ENCODE measurements around the gene KANK2.
"Not testable (repeated sequence)": the region's sequence is repeated elsewhere in the genome, so short reads cannot be mapped to it uniquely, and the experiment has no call there.

Gene KANK2

DNA sequence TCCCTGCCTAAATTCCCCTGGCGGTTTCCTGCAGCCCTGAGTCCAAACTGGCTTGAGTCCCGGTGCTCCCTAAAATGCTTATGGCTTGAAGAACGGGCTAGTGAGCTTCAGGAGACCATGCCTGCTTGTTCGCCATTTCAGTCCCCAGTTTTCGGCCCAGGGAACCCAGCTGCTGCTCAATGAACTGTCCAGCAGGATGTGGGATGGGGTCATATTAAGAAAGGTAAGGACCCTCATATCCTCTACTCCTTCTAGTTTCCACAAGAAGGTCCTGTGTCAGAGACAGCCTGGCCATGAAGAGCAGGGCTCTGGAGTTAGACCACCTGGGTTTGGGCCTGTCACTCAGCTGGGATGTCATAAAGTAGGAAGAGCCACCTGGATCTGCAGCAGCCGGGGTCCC, 24.8 kb downstream of the KANK2 start:
- DNase-seq (ENCODE audit: low read depth in 2 of 2): no peak

DNA sequence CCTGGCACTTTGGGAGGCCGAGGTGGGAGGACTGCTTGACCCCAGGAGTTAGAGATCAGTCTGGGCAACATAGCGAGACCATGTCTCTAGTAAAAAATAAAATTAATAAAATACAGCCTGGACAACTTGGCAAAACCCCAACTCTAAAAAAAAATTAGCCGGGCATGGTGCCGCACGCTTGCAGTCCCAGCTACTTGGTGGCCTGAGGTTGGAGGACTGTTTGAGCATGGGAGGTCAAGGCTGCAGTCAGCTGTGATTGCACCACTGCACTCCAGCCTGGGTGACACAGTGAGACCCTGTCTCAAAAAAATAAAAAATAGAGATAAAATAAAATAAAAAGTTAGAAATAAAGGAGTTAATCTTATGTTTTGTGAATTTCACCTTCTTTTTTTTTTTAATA, 26.2 kb downstream of the KANK2 start:
- no peak for DNase-seq (ENCODE audit: low read depth in 2 of 2)

DNA sequence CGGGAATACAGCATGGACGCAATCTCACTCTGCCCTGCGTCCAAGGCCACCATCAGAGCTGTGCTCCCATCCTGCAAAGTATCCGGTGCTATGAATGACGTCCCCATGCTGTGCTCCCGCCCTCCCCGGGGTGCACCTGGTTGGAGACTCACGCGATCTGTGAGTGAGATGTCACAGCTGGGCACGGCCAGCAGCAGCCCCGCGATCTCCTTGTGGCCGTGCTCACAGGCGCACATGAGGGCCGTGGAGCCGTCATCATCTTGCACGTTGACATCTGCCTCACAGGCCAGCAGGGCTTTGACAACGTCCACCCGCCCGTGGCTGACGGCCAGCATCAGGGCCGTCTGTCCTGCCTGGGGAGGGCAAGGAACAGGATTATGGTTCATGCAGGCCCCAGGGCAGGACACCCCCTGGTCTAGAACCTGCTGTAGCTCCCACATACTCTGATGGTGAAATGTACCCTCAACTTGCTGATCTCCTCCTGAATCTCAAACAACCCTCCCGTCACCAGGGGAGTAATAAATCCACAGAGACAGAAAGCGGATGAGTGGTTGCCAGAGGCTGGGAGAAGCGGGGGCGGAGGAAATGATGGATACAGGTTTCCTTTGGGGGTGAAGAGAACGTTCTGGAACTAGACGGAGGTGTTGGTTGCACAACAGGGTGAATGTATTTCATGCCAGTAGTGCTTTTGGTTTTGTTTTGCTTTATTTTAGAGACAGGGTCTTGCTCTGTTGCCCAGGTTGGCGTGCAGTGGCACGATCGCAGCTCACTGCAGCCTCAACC, 27.3 kb downstream of the KANK2 start:
- no peak for DNase-seq (ENCODE audit: low read depth in 2 of 2)

DNA sequence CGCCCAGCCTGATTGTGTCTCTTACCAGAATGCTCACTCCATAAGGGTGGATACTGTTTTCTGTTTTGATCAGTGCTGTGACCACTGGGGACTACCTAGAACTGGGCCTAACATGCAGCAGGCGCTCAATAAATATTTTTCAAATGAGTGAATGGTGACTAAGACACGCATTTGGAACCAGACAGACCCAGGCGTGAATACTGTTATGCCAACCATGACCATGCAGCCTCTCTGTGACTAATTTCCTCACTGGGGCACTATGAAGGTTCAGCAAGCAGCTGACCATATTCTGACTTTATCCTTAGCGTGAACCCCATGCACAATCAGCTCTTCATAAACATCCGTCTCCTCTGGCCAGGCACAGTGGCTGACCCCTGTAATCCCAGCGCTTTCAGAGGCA, 28.8 kb downstream of the KANK2 start:
- DNase-seq (ENCODE audit: low read depth in 2 of 2): no peak

DNA sequence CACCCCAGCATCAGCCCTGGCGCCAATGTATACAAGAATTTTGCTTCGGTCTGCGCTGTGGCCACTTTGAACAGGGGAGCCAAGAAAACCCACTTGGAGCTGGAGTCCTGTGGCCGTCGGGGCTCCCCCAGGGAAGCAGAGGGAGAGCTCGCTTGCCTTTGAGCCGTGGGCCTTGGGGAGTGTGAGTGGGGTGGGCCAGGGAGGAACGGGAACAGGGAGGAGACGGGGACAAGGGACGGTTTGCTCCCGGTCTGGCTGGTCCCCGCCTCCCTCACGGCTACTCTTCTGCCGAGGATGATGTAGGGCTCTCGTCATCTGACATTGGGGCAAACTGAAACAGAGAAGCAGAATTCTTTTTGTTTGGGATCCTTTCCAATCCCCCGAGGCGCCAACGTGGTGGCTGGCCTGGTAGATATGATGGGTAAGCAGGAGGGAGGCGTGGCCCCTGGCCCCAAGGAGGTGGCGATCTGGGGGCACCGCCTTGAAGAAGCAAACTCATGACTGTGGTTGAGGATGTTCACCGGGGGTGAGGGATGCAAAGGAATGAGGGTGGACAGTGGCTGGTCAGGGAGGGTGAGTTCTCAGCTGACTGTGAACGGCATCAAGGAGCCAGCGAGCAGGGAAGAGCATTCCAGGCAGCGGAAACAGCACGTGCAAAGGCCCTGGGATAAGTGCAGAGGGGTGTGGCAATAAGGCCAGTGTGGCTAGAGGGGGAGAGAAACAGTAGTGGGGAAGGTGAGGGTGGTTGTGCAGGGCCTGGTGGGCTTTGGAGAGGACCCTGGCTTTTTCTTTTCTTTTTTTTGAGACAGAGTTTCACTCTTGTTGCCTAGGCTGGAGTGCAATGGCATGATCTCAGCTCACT, 30.8 kb downstream of the KANK2 start:
- no peak for DNase-seq (ENCODE audit: low read depth in 2 of 2)

DNA sequence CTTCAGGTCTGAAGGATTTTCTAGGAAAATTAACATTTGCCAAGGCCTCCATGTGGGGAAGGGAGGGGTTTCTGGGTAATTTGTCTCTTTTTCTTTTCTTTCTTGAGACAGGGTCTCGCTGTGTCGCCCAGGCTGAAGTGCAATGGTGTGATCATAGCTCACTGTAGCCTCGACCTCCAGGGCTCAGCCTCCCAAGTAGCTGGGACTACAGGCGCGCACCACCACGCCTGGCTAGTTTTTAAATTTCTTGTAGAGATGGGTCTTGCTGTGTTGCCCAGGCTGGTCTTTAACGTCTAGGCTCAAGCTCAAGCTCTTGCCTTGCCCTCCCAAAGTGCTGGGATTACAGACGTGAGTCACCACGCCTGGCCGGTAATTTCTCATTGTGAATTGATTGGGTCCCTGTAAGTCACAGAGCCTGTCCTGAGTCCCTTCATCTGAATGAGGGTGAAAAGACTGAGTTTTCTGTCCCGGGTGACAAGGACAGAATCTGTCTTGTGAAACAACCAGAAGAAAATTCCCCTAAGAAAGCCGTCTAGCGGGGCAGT, 31.8 kb downstream of the KANK2 start:
- no peak for DNase-seq (ENCODE audit: low read depth in 2 of 2)

DNA sequence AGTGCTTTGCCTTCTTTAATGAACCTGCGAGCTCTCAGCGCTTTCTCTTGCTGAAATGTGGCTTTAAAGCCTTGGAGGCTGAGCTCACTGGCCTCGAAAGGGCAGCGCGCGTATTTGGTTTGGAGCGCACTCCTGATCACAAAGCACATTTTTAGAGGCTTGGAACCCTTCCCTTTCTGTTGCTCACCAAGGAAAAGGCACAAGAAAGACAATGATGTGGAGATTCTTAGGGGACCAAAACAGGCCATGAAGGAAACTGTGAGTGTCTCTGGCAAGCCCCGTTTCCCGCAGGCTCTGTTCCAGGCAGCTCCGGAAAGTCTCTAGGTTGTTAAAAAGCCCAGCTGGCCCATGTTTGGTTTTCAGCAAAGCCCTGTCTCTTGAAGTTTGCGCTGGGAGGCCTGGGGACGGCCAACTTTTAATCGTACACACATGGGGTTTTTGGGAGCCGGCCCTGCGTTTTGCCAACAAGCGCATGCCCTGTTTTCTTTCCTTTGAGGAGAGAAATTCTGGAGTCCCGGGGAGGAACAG, 32.4 kb downstream of the KANK2 start:
- no peak for DNase-seq (ENCODE audit: low read depth in 2 of 2)

DNA sequence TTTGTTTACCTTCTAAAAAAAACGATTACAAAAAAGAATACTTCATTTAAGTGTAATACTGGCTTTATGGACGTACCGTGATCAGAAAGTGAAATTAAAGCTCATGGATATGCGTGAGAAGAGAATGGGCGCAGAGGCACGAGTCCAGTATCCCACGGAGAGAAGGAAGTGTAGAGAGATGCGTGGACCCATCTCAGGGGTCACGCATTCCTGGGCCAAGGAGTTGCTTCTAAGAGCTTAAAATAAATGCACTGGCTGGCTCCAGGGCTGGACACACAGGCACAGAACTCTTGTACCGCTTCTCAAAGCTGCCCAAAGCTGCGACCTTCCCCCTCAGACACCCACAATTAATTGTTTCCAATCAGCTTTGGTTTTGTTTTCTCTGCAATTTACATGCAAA, 33.0 kb downstream of the KANK2 start:
- no peak for DNase-seq (ENCODE audit: low read depth in 2 of 2)

DNA sequence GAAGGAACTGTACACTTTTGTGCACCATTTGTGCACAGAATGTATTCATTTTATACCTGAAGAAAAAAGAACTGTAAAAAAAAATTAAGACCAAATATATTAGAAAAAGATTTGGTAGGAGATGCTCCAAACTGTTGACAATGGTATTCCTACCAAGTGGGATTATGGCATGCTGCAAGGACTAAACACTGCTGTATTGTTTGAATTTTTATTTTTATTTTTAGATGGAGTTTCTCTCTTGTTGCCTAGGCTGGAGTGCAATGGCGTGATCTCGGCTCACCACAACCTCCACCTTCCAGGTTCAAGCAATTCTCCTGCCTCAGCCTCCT, 36.9 kb downstream of the KANK2 start:
- DNase-seq (ENCODE audit: low read depth in 2 of 2): not testable (repeated sequence)

DNA sequence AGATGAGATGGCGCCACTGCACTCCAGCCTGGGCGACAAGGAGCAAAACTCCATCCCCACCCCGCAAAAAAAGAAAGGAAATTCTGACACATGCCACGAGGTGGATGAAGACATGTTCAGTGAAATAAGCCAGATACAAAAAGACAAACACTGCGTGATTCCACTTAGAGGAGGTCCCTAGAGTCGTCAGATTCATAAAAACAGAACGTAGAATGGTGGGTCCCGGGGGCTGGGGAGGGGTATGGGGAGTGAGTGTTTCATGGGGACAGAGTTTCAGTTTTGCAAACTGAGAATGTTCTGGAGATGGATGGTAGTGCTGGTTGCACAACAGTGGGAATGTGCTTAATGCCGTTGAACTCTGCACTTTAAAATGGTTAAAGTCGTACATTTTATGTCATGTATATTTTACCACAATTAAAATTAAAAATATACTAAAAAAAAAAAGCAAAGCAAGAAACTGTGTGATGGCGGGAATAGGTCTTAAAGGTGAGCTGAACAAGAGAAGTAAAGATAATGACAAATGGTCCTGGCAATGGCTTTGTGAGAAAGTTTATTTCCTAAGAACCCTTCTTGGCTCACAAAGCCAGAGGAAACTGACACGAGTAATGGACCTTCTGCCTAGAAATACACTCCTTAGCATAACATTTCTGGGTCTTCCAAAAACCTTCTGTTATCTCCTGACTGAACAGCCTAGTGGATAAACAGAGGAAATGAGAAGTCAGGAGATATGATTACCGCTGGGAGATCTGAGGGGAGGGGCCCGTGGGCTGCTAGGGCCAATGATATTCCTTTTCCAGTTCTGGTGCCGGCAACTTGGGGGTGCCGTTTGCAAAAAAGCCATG, 37.5 kb downstream of the KANK2 start:
- no peak for DNase-seq (ENCODE audit: low read depth in 2 of 2)

DNA sequence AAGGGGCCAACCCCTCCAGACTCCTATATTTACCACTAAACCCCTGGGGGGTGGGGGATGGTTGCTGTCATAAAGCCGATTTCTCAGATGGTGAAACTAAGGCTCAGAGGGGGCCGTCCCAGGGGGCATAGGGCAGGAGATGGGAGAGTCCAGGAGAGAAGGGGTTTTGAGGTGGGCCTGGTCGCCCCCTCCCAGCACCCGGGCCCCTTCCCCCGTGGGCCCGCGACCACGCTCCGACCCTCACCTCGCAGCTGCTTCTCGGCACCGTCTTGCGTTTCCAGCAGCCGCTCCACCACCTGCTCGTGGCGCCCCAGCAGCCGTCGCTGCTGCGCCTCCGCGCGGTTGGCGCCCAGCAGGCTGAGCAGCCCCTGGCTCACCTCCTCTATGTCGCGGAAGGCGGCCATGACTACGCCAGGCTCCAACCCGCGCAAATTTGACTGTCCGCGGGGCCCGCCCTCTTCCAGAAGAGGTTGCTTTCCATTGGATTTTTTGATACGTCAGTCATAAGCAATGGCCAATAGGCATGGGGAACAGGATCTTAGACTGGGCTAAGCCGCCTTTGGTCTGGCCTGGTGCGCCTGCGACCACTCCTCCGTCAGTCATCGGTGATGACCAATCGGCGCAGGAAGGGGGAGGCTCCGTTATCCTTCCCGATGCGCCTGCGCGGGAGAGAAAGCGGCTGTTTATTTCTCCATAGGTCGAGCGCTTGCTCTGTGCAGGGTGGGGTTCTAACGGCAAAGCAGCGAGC, 41.8 kb downstream of the KANK2 start, which contains the start of gene SPC24:
TSS of gene SPC24 (minus strand) at position 410 of the 748 bp plus-strand sequence. CDS start at position 404, 6 bp downstream.
- DNase-seq (ENCODE audit: low read depth in 2 of 2): peak; percentile 91 to 92

DNA sequence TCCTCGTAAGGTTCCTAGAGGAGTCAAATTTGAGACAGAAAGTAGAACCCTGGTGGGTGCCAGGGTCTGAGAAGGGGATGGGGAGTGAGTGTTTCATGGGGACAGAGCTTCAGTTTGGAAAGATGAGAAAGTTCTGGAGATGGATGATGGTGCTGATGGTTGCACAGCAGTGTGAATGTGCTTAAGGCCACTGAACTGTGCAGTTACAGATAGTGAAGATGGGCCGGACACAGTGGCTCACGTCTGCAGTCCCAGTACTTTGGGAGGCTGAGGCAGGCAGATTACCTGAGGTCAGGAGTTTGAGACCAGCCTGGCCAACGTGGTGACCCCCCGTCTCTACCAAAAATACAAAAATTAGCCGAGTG, 42.7 kb downstream of the KANK2 start:
- no peak for DNase-seq (ENCODE audit: low read depth in 2 of 2)

DNA sequence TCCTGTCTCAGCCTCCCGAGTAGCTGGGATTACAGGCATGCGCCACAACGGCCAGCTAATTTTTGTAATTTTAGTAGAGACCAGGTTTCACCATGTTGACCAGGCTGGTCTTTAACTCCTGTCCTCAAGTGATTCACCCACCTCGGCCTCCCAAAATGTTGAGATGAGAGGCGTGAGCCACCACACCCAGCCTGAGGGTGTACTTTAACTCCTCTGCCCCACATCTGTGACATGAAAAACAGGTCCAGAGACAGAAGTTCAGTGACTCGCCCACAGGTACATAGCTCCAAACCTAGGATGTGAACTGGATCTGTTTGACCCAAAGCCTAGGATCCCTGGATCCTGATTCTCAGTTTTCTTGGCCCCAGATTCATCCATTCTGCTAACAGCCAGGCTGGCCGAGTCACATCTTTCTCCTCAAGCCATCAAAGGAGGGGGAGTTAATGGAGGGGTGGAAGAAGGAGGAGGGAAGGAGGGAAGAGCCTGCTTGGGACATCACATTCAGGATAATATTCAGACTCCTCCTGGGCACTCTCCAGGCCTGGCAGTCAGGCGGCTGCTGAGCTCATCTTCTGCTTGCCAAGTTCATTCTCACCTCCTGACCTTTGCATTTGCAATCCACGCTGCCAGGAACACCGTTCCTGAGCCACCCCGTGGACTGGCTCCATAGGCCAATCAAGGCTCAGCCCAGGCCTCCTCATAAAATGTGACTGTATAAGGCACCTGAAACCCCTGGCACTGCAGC, 44.9 kb downstream of the KANK2 start:
- DNase-seq (ENCODE audit: low read depth in 2 of 2): no peak

DNA sequence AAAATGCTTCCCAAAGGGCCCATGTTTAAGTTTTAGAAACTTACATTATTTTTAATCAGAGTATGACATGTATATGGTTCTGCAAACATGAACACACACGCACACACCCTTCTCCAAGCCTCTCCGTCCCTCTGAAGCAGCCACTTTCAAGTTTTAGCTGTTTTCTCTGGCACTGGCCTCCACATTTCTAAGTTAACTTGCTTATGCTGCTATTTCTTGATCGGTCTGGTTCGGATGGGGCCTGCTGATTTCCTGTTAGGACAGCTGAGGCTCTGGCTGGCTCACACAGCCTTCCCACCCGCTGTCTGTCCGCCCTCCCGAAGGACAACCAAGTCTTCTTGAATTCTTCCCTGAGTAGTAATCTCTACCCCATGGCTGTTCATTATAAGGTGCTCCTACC, 46.2 kb downstream of the KANK2 start:
- DNase-seq (ENCODE audit: low read depth in 2 of 2): no peak

DNA sequence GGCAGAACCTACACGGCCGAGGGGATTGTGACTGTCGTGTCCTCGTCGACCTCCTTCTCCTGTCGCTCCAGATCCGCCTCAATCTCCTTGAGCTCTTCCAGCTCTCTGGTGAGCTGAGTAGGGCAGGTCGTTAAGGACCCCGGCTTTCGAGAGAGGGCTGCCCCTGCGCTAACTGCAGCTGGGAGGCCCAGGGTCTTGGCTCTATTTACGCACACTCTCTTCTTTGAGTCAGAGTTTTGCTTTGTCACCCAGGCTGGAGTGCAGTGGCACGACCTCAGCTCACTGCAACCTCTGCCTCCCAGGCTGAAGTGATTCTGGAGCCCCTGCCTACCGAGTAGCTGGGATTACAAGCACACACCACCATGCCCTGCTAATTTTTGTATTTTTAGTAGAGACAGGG, 49.3 kb downstream of the KANK2 start:
- DNase-seq (ENCODE audit: low read depth in 2 of 2): no peak

DNA sequence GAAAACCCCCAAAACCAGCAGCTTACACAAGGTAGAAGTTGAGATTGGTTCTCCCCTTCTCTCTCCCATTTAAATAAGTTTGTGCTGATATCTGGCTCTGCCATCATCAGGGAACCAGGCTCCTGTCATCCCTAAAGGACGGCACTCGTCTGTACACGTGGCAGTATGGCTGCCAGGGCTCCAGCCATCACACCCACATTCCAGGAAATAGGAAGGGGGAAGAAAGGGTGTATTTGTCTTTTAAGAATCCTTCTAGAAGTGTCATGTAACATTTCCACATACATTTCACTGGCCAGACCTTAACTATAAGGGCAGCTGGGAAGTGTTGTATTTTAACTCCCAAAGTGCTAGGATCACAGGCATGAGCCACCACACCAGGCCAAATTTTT, 51.8 kb downstream of the KANK2 start:
- DNase-seq (ENCODE audit: low read depth in 2 of 2): no peak

DNA sequence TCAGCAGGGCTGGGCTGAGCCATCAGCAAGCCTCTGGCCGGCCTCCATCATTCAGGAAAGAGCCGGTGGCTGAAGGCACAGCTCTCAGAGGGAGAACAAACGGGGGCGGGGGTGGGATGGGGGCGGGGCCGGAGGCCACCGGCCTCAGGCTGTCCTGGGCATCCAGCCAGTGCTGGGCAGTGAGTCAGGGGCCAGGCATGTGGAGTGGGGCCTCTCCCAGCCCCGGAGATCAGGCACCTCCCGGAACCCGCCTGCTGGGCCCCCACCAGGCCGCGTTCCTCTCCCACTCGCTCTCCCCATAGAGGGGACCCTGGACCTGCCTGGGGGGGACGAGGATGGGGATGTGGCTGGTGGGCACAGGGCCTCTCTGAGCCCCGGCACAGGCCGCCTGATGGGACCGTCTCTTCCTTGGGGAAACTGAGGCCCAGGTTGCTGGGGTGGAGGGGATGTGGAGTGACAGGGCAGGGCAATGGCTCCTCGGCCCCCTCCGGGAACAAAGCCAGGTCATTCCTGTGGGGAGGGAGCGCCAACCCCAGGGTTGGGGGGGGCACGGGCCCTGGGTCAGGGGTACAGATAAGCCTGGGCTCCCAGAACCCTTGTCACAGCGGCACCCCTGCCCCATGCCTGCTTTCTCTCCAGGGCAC, 54.7 kb downstream of the KANK2 start:
- no peak for DNase-seq (ENCODE audit: low read depth in 2 of 2)

DNA sequence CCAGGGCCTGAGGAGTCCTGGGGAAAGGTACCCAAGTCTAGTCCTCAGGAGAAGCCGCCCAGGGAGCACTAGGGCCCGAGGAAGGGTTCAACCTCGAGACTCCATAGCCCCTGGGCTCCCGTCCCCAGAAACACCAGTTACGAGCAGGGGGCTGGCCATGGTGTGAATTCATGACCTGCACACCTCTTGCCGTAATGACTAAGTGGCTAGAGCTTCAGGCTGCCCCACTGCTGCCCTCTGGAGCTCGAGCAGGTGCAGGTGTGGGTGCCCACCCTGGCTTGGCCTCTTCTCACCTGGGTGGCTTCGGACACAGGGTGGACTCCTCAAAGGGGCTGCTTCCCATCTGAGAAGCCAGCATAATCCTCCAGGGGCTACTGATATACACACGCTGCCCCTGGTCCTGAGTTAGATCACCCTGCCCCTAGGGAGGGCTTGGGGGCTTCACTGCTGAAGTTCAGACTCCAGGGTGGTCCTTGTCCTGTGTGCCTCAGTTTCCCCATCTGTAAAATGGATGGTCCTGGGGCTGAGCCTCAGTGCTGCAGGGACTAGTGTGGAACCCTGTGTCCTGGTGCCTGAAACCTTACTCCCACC, 55.3 kb downstream of the KANK2 start:
- no peak for DNase-seq (ENCODE audit: low read depth in 2 of 2)

DNA sequence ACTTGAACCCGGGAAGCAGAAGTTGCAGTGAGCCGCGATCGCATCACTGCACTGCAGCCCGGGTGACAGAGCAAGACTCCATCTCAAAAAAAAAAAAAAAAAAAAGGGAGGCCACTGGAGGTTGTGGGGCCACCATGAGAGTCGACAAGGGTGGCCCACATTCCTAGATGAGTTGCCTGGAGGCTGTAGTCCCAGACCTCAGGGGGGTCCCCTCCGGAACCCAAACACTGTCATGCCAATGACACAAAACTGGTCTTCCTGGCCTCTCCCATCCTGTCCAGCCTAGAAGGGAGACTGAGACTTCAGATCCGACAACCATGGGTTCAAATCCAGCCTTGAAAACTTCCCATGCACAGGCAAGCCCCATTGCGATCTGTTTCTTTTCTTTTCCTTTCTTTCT, 56.4 kb downstream of the KANK2 start:
- no peak for DNase-seq (ENCODE audit: low read depth in 2 of 2)
